ENCODE data around the gene TMEFF1.

TMEFF1 gene

DNA sequence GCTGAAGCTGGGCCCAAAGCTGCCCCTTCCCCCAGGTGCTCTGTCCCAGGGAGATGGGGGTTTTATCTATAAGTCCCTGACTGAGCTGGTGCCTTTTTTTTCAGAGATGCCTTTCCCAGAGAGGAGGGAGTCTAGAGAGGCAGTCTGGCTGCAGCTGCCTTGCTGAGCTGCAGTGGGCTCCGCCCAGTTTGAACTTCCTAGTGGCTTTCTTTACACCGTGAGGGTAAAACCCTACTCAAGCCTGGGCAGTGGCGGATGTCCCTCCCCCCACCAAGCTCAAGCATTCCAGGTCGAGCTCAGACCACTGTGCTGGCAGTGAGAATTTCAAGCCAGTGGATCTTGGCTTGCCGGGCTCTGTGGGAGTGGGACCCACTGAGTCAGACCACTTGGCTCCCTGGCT is 146.2 kb downstream of the TMEFF1 start:
- no peak for DNase-seq (ENCODE audit: low read depth)

DNA sequence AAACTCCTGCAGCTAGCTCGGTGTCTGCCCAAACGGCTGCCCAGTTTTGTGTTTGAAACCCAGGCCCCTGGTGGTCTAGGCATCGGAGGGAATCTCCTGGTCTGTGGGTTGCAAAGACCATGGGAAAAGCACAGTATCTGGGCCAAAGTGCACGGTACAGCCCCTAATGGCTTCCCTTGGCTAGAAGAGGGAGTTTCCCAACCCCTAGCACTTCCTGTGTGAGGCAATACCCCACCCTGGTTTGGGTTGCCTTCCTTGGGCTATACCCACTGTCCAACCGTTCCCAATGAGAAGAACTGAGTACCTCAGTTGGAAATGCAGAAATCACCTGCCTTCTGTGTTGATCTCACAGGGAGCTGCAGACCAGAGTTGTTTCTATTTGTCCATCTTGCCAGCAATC is 146.7 kb downstream of the TMEFF1 start:
- DNase-seq (ENCODE audit: low read depth) = no peak

DNA sequence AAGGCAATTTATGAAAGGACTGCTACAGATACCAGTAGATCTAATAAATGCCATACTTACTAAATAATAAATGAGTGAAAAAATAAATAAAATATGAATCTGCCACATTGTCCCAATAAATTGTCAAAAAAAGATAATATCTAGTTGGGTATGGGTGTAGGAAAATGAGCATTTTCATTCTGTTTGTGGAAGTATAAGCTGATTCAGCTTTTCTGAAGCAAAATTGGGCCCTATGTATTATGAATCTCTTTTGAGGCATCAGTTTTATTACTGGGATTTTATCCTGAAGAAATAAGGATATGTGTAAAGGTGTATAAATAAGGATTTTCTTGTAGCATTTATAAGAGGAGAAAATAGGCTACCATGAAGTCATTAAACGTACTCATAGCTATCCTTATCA is 151.0 kb downstream of the TMEFF1 start:
- DNase-seq (ENCODE audit: low read depth) = no peak

DNA sequence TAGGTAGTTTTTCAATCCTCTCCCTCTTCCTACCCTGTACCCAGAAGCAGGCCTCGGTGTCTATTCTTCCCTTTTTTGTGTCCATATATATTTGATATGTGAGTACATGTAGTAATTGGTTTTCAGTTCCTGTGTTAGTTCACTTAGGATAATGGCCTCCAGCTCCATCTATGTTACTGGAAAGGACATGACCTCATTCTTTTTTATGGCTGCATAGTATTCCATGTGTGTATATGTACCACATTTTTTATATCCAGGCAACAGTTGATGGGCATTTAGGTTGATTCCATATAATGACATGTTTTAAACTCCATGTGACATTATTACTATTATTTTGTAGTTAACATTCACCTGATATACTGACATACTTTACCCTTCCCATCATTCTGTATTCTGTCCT is 154.0 kb downstream of the TMEFF1 start:
- DNase-seq (ENCODE audit: low read depth) = no peak
